Erythroblast (primary cell): ENCODE data around the gene FHAD1.

Experiments used
- GATA1 ChIP-seq: IDR thresholded peaks from 2 replicates; pipeline ENCODE4 v1.6.1; 2011; ENCODE audit warnings: low read depth, mild to moderate bottlenecking, control low read depth, low read length, moderate library complexity
- POLR2A ChIP-seq: IDR thresholded peaks from 2 replicates; pipeline ENCODE4 v1.6.1; 2011; ENCODE audit warnings: mild to moderate bottlenecking, low read length

DNA sequence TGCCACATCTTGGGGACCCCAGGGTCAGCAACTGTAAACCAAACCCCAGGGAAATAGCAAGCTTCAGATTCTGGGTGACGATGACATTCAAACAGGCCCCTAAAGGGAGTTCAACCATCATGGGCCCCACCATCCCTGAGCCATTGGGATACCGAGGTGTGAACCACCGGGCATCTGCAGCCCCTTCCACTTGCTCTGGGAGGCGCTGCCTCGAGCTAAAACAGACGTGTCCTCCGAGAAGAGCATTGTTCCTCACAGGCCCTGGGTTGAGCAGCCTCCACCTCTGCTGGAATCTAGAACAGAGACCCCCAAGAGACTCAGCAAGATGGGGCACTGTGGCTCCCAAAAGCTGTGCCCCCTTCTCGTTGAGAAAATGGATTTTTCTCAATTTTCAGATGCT, 143.6 kb downstream of the FHAD1 start:
- no peak for TF ChIP-seq POLR2A
- TF ChIP-seq GATA1, result no peak
